GM19468 (cell line): Measurements from ENCODE around the gene CDK5RAP2.

Experiments
- ATAC-seq: cut with Tn5 transposase; IDR thresholded peaks from one replicate; pipeline ENCODE4 v1.9.1; 2021; ENCODE audit warnings: mild to moderate bottlenecking, moderate library complexity, moderate number of reproducible peaks; ENCODE audit not compliant: unreplicated experiment; ENCODE audit errors: extremely low read depth

The CDK5RAP2 gene

GRCh38 chr9:120372040-120372439 is 207.9 kb downstream of the CDK5RAP2 start:
- ATAC-seq, result no peak

DNA sequence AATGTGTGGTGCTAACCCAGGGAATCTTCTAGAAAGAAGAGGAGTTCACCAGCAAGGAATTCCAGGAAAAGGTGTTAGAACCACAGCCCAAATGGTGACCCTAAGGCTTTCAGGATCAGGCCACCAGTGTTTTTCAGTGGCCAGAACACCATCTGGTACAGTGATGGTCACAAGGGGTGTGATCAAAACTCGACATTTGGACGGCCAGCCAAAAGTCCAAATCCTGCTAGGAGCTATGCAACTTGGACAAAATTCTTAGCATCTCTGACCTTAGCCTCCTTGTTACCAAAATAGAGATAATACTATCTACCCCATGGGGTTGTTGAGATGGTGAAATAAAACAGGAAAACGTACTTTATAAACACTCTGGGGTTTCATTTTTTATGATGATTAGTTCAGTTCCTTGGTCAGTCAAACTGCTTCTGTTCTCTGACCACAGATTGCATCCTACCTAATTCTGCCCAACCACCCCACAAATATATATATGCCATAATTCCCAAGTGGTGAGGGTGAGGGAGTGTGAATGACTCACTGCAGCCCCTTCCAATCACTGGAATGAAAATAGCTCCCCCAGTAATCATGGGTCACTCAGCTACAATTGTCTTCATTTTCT is 210.3 kb downstream of the CDK5RAP2 start:
- no peak for ATAC-seq

DNA sequence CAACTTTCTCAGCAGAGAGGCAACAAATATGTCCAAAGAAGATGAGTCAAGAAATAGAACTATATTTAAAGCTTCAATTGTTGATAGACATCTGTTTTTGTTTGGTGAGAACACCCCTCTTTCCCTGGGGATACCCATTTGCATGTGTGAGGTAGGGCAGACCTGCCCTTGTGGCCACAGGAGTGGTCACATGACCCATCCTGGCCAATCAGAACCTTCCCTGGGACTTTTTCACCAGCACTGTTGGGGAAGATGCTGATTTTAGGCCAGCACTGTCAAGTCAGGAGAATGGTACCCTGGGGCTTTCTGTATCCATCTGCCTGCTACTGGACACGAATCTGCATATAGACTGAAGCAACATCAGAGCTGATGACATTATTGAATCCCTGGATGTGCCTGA is 211.2 kb downstream of the CDK5RAP2 start:
- ATAC-seq, result no peak

GRCh38 chr9:120366644-120367019 is 213.3 kb downstream of the CDK5RAP2 start:
- no peak for ATAC-seq

DNA sequence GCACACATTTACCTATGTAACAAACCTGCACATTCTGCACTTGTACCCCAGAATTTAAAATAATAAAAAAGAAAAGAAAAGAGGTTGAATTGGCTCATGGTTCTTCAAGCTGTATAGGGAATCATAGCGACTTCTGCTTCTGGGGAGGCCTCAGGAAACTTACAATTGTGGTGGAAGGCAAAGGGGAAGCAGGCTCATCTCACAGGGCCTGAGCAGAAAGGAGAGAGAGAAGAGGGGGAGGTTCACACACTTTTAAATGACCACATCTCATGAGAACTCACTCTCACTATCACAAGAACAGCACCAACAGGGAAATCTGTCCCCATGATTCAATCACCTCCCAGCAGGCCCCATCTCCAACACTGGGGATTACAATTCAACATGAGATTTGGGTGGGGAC is 214.6 kb downstream of the CDK5RAP2 start:
- ATAC-seq, result no peak

GRCh38 chr9:120363697-120364096 is 216.3 kb downstream of the CDK5RAP2 start:
- no peak for ATAC-seq

DNA sequence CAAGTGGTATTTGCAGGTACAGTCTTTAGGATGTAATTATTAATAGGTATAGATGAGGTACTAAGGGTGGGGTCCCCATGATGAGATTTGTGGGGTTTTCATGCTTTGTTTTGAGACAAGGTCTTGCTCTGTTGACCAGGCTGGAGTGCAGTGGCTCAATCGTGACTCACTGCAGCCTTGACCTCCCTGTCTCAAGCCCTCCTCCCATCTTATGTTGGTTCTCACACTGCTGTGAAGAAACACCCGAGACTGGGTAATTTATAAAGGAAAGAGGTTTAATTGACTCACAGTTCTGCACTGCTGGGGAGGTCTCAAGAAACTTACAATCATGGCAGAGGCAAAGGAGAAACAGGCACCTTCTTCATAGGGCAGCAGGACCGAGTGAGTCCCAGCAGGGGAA is 217.5 kb downstream of the CDK5RAP2 start:
- no peak for ATAC-seq

DNA sequence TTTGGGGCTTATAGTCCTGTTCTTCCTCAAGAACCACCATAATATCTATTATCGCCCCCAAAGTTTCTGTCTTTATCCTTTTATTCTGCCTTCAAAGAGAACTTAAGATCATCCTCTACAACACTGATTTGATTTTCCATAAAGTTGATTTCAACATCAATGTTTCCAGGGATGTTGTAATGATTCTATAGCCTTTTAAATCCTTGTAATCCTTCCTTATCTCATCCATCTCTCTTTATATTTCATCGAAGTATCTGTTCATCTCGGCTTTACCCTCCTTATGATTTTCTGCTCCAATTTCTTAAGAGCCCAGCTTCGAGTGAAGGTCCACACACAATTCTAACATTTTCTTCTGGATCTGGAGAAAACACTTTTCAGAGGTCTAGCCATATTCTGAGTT is 218.4 kb downstream of the CDK5RAP2 start:
- no peak for ATAC-seq

- ATAC-seq, result no peak
Observed at GRCh38 chr9:120360510-120360909, 219.5 kb downstream of the CDK5RAP2 start.

- ATAC-seq, result no peak
Observed at GRCh38 chr9:120360046-120360445, 219.9 kb downstream of the CDK5RAP2 start.

DNA sequence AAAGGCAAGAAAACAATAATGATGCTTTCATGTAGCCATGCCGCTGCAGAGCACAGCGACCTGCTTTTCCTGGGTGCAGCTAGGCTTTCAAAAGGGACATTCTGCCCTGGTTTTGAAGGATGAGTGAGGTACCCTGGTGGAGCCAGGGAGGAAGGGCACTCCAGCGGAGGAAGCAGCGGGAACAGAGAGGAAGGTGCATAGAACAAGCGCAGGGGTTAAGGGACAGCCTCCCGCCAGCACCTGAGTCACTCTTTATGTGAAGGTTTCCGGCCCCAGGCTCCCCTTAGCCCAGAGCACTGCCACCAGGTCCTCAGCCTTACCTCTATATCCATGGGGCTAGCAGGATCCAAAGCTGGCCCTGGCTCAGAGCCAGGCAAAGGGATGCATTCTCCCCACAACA is 221.1 kb downstream of the CDK5RAP2 start:
- ATAC-seq, result no peak

- no peak for ATAC-seq
Observed at GRCh38 chr9:120353506-120353905, 226.5 kb downstream of the CDK5RAP2 start.

- no peak for ATAC-seq
Observed at GRCh38 chr9:120351106-120351505, 228.9 kb downstream of the CDK5RAP2 start.

DNA sequence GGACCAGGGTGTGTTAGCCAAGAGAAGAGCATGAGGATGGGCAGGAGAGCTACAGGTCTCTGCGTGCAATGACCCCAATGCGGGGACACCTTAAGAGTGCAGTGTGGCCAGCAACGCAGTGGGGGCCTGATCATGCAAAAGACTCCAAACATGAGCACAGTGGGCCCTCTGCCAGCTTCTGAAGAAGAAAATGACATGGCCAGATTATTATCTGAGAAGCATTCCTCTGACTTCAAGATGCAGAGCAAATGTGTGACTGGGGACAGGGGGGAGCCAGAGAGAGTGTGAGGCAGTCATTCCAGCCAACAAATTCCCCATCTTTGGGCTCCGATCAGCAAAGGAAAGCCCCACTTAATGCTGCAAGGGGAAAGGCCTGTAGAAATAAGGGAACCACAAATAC is 229.4 kb downstream of the CDK5RAP2 start:
- no peak for ATAC-seq

DNA sequence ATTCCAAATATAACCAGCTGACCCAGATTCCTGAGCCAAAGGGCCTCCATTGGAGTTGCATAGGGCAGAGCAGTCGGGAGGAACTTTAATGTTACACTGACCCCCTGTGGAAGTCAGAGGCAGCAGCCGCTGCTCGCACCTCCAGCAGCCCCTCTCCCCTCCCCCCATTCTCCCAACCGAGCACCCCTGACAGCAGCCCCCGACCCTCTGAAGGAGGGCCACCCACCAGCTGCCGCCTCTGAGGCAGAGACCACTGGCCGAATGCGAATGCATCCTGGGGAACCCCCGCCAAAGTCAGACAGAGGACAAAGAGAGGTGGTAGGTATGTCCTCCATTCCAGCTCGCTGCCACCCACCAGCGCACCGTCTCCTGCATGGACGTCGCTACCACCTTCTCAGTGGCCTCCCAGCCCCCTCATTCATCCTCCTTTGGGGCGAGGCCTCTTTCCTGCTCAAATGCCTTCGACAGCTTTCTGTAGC is 231.0 kb downstream of the CDK5RAP2 start:
- ATAC-seq, result peak; percentile 39

GRCh38 chr9:120345379-120345778 is 234.6 kb downstream of the CDK5RAP2 start:
- ATAC-seq, result no peak

DNA sequence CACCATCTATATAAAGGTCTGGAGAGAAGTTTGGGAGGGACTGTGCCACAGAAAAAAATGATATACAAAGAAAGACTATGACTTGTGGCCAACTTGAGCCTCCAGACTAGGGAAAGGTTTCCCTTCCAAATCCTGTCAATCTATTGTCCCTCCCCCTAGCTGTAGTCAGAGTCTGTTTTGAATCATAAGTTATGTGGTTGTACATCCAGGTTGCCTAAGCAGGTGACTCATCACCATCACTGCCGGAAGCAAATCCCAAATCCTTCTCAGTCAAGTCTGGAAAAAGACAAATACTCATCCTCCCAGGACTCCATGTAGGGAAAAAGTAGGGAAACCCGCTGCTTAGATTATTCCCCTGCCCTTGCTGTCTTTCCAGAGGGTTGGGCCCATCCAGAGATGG is 235.7 kb downstream of the CDK5RAP2 start:
- ATAC-seq, result no peak

GRCh38 chr9:120343416-120343815 is 236.6 kb downstream of the CDK5RAP2 start:
- no peak for ATAC-seq
